SK-N-SH treated with all-trans-retinoic acid at 6 μM for 48 hours (cell line): Measurements from ENCODE around the gene DPYSL3.

ENCODE experiments used
- ATAC-seq: fragments of 200-7000 bp; cut with Tn5 transposase; 3 replicates; pipeline ENCODE4 v1.9.1; 2020; ENCODE audit warnings: mild to moderate bottlenecking, moderate library complexity
- ARNTL ChIP-seq: fragments of 450-650 bp; formaldehyde crosslinking; IDR thresholded peaks from 2 replicates; pipeline ENCODE4 v1.5.0; 2020; ENCODE audit warnings: low read depth, mild to moderate bottlenecking, moderate library complexity, borderline replicate concordance
- BACH2 ChIP-seq: fragments of 250-450 bp; sonication (Bioruptor Pico); IDR thresholded peaks from 2 replicates; pipeline ENCODE4 v1.9.0; 2021; ENCODE audit warnings: mild to moderate bottlenecking, borderline replicate concordance
- CSDC2 ChIP-seq: fragments of 250-450 bp; sonication (Bioruptor Pico); IDR thresholded peaks from 2 replicates; pipeline ENCODE4 v1.5.0; 2020; ENCODE audit warnings: mild to moderate bottlenecking, moderate library complexity
- ESRRG ChIP-seq: fragments of 250-450 bp; sonication (Bioruptor Pico); IDR thresholded peaks from 2 replicates; pipeline ENCODE4 v1.6.1; 2021; ENCODE audit warnings: mild to moderate bottlenecking
- ISL1 ChIP-seq: fragments of 250-450 bp; sonication (Bioruptor Pico); IDR thresholded peaks from 2 replicates; pipeline ENCODE4 v2.1.2; 2022; ENCODE audit warnings: mild to moderate bottlenecking, moderate library complexity
- RARB ChIP-seq: fragments of 250-450 bp; sonication (Bioruptor Pico); IDR thresholded peaks from 2 replicates; pipeline ENCODE4 v1.8.0; 2021; ENCODE audit warnings: mild to moderate bottlenecking, moderate library complexity
- SNAI2 ChIP-seq: fragments of 250-450 bp; sonication (Bioruptor Pico); IDR thresholded peaks from 2 replicates; pipeline ENCODE4 v1.5.0; 2020; ENCODE audit warnings: mild to moderate bottlenecking, moderate library complexity
- TOX ChIP-seq: fragments of 250-450 bp; sonication (Bioruptor Pico); IDR thresholded peaks from 2 replicates; pipeline ENCODE4 v1.8.0; 2021; ENCODE audit warnings: mild to moderate bottlenecking, moderate library complexity, borderline replicate concordance
- ZC3H10 ChIP-seq: fragments of 250-450 bp; sonication (Bioruptor Pico); IDR thresholded peaks from 2 replicates; pipeline ENCODE4 v1.5.1; 2021; ENCODE audit warnings: mild to moderate bottlenecking, moderate library complexity
- ZFP3 ChIP-seq: fragments of 250-450 bp; sonication (Bioruptor Pico); IDR thresholded peaks from 2 replicates; pipeline ENCODE4 v1.5.0; 2020; ENCODE audit warnings: mild to moderate bottlenecking, moderate library complexity
- TF ChIP-seq, protein P1 (sequence below): fragments of 250-450 bp; sonication (Bioruptor Pico); IDR thresholded peaks from 2 replicates; pipeline ENCODE4 v1.5.1; 2021; ENCODE audit warnings: mild to moderate bottlenecking, moderate library complexity
- TF ChIP-seq, protein P2 (sequence below): fragments of 250-450 bp; sonication (Bioruptor Pico); IDR thresholded peaks from 2 replicates; pipeline ENCODE4 v1.5.1; 2020; ENCODE audit warnings: low read depth, mild to moderate bottlenecking, moderate library complexity
- TF ChIP-seq, protein P3 (sequence below): fragments of 250-450 bp; sonication (Bioruptor Pico); IDR thresholded peaks from 2 replicates; pipeline ENCODE4 v1.5.0; 2020; ENCODE audit warnings: mild to moderate bottlenecking, moderate library complexity
- TF ChIP-seq, protein P4 (sequence below): fragments of 250-450 bp; sonication (Bioruptor Pico); IDR thresholded peaks from 2 replicates; pipeline ENCODE4 v1.8.0; 2021; ENCODE audit warnings: low read depth, mild to moderate bottlenecking, moderate library complexity, borderline replicate concordance
- TF ChIP-seq, protein P5 (sequence below): fragments of 250-450 bp; sonication (Bioruptor Pico); IDR thresholded peaks from 2 replicates; pipeline ENCODE4 v1.8.0; 2020; ENCODE audit warnings: mild to moderate bottlenecking, moderate library complexity, borderline replicate concordance

The DPYSL3 gene

DNA sequence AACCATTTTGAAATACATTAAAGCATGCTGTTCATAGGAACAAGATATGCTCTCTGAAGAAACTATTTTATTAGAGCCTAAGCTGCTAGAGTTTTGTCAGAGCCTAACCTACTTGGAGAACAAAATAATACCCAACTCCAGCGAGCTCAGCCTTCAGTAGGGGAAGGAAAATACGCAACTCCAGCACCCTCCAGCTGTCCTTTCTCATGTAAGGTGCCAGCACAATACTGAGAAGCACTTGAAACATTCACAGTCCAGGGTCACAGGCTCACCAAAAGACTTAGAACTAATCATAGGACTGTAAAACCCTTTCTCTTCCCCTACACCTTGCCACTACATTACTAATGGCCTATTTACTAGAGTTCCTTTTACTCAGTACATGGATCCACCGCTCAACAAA, 18.9 kb downstream of the DPYSL3 start:
- TF ChIP-seq ARNTL (CRISPR knock-in tag): no peak
- no peak for TF ChIP-seq ZFP3
- TF ChIP-seq CSDC2 (CRISPR knock-in tag): no peak
- TF ChIP-seq, protein P1, sequence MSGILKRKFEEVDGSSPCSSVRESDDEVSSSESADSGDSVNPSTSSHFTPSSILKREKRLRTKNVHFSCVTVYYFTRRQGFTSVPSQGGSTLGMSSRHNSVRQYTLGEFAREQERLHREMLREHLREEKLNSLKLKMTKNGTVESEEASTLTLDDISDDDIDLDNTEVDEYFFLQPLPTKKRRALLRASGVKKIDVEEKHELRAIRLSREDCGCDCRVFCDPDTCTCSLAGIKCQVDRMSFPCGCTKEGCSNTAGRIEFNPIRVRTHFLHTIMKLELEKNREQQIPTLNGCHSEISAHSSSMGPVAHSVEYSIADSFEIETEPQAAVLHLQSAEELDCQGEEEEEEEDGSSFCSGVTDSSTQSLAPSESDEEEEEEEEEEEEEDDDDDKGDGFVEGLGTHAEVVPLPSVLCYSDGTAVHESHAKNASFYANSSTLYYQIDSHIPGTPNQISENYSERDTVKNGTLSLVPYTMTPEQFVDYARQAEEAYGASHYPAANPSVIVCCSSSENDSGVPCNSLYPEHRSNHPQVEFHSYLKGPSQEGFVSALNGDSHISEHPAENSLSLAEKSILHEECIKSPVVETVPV (CRISPR knock-in tag): no peak
- no peak for TF ChIP-seq RARB
- peak; percentile 12 for ATAC-seq

DNA sequence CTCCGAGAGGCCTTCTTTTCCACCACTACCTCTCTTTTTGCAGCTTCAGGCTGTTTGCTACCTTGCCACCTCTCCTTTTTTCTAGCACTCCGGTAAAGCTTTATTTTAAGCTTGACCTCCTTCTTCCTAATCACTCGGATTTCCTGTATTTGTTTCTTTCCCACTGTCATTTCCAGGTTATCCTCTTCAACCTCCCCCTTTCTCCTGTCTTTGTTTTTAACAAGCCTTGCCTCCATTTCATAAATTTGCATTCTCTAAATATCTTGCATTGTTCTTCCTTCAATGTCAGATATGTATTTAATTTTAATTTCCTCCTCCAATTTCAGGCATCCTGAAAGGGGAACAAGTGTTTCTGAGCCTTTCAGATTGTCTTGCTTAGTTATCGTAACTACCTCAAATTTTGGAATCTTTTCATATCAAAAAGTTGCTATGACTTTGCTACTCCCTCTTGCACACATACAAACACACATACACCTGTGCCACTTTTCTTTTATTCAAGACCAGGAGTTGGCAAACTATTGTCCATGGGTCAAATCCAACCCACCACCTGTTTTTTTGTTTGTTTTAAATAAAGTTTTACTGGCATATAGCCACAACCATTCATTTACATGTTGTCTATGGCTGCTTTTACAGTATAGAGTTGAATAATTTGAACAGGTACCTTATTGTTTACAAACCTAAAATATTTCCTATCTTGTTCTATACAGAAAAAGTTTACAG, 22.7 kb downstream of the DPYSL3 start:
- ATAC-seq: no peak
- TF ChIP-seq, protein P1 (CRISPR knock-in tag): no peak
- TF ChIP-seq, protein P2, sequence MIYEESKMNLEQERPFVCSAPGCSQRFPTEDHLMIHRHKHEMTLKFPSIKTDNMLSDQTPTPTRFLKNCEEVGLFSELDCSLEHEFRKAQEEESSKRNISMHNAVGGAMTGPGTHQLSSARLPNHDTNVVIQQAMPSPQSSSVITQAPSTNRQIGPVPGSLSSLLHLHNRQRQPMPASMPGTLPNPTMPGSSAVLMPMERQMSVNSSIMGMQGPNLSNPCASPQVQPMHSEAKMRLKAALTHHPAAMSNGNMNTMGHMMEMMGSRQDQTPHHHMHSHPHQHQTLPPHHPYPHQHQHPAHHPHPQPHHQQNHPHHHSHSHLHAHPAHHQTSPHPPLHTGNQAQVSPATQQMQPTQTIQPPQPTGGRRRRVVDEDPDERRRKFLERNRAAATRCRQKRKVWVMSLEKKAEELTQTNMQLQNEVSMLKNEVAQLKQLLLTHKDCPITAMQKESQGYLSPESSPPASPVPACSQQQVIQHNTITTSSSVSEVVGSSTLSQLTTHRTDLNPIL (CRISPR knock-in tag): no peak
- no peak for TF ChIP-seq ISL1

DNA sequence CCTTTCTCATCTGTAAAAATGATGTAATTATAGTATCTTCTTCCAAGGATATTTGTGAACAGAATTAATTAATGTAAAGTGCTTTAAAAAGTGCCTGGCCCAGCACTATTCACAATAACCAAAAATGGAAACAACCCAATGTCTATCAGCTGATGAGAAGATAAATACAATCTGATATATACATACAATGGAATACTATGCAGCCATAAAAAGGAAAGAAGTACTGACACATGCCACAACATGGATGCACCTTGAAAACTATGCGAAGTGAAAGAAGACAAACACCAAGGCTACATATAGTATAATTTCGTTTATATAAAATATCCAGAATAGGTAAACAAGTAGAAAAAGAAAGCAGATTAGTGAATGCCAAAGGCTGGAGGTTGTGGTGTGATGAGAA, 24.1 kb downstream of the DPYSL3 start:
- TF ChIP-seq, protein P1 (CRISPR knock-in tag): no peak
- no peak for TF ChIP-seq BACH2 (CRISPR knock-in tag)
- TF ChIP-seq TOX: no peak
- no peak for TF ChIP-seq SNAI2 (CRISPR knock-in tag)
- TF ChIP-seq, protein P3, sequence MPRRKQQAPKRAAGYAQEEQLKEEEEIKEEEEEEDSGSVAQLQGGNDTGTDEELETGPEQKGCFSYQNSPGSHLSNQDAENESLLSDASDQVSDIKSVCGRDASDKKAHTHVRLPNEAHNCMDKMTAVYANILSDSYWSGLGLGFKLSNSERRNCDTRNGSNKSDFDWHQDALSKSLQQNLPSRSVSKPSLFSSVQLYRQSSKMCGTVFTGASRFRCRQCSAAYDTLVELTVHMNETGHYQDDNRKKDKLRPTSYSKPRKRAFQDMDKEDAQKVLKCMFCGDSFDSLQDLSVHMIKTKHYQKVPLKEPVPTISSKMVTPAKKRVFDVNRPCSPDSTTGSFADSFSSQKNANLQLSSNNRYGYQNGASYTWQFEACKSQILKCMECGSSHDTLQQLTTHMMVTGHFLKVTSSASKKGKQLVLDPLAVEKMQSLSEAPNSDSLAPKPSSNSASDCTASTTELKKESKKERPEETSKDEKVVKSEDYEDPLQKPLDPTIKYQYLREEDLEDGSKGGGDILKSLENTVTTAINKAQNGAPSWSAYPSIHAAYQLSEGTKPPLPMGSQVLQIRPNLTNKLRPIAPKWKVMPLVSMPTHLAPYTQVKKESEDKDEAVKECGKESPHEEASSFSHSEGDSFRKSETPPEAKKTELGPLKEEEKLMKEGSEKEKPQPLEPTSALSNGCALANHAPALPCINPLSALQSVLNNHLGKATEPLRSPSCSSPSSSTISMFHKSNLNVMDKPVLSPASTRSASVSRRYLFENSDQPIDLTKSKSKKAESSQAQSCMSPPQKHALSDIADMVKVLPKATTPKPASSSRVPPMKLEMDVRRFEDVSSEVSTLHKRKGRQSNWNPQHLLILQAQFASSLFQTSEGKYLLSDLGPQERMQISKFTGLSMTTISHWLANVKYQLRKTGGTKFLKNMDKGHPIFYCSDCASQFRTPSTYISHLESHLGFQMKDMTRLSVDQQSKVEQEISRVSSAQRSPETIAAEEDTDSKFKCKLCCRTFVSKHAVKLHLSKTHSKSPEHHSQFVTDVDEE: no peak
- TF ChIP-seq ISL1: no peak
- TF ChIP-seq, protein P4, sequence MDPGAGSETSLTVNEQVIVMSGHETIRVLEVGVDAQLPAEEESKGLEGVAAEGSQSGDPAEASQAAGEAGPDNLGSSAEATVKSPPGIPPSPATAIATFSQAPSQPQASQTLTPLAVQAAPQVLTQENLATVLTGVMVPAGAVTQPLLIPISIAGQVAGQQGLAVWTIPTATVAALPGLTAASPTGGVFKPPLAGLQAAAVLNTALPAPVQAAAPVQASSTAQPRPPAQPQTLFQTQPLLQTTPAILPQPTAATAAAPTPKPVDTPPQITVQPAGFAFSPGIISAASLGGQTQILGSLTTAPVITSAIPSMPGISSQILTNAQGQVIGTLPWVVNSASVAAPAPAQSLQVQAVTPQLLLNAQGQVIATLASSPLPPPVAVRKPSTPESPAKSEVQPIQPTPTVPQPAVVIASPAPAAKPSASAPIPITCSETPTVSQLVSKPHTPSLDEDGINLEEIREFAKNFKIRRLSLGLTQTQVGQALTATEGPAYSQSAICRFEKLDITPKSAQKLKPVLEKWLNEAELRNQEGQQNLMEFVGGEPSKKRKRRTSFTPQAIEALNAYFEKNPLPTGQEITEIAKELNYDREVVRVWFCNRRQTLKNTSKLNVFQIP (CRISPR knock-in tag): no peak
- TF ChIP-seq ZFP3: no peak
- TF ChIP-seq, protein P5, sequence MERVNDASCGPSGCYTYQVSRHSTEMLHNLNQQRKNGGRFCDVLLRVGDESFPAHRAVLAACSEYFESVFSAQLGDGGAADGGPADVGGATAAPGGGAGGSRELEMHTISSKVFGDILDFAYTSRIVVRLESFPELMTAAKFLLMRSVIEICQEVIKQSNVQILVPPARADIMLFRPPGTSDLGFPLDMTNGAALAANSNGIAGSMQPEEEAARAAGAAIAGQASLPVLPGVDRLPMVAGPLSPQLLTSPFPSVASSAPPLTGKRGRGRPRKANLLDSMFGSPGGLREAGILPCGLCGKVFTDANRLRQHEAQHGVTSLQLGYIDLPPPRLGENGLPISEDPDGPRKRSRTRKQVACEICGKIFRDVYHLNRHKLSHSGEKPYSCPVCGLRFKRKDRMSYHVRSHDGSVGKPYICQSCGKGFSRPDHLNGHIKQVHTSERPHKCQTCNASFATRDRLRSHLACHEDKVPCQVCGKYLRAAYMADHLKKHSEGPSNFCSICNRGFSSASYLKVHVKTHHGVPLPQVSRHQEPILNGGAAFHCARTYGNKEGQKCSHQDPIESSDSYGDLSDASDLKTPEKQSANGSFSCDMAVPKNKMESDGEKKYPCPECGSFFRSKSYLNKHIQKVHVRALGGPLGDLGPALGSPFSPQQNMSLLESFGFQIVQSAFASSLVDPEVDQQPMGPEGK (CRISPR knock-in tag): no peak
- TF ChIP-seq ESRRG (CRISPR knock-in tag): no peak
- TF ChIP-seq ARNTL (CRISPR knock-in tag): no peak
- TF ChIP-seq, protein P2 (CRISPR knock-in tag): no peak
- TF ChIP-seq ZC3H10: no peak
- no peak for ATAC-seq
